ENCODE data around the gene BAIAP2.

Gene BAIAP2

DNA sequence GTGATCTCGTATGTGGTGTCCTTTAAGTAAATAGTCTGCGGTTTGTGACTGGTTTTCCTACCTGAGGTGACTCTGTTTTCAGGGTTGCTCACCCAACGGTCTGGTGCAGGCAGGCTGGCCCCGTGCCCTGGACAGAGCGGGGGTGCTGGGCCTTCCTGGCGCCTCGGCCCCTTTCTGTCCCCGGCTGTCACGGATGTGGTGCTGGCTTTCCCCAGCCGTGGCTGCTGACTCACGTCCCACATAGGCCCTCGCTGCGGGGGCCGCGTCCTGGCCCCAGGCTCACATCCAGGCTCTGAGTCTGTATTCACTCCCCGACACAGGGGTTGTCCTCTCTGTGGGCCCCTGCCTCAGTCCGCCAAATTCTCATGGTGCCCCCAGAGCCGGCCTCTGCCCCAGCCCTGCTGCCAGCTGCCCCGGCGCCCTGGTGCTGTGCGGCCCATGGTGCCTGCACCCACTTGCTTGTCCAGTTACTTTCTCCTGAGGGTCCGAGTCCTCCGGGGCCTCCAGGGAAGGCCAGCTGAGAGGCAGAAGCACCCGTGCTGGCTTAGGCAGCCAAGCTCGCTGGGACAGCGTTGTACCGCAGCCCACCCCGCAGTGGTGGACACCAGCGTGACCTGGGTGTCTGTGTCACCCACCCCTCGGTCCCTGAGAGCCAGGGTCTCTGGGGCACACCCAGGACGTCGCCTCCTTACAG is 37.4 kb upstream of the BAIAP2 start:
- H3K4me1 Mint-ChIP-seq (ENCODE audit: low read depth) = peaks cover 31% of the 10 kb centered on the region
- H3K27ac Mint-ChIP-seq = no peak overlapping the region
- peaks cover 19% of the 10 kb centered on the region for H3K27me3 Mint-ChIP-seq
- no peak overlapping the region for H3K4me3 Mint-ChIP-seq
- H3K9me3 Mint-ChIP-seq = no peaks in the 10 kb centered on the region
- intact Hi-C loops (cut with micrococcal nuclease) = no loop called here
- peaks cover 74% of the 10 kb centered on the region for H3K36me3 Mint-ChIP-seq (ENCODE audit: low read depth)

DNA sequence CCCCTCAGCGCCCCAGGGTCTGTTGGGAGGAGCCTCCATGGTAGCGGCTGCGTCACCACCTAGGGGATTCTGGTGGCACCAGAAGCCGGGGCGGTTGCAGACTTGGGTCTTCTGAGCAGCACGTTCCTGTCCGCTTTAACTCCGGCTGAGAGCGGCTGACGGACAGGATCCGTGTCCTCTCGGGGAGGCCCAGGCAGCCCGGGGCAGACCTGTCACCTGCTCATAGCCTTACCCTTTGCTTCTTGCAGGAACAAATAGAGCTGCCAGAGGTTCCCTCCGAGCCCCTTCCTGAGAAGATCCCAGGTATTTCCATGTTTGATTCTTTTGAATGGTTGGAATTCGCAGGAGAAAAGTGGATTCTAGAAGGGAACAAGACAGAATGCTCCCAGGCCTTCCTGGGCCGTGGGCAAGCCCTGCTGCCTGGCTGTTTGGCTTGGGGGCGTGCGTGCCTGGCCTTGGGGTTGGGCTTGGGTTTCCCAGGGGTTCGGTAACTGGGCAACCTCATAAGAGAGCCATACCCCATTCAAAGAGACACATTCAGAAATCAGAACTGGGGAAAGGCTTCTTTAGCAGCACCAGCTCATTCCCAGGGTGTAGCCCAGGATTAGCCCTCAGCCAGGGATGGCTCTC is 36.7 kb upstream of the BAIAP2 start:
- H3K4me3 Mint-ChIP-seq = no peak overlapping the region
- H3K4me1 Mint-ChIP-seq (ENCODE audit: low read depth) = peaks cover 30% of the 10 kb centered on the region
- H3K27ac Mint-ChIP-seq = no peak overlapping the region
- H3K27me3 Mint-ChIP-seq = peaks cover 26% of the 10 kb centered on the region
- peaks cover 74% of the 10 kb centered on the region for H3K36me3 Mint-ChIP-seq (ENCODE audit: low read depth)
- no peaks in the 10 kb centered on the region for H3K9me3 Mint-ChIP-seq
- intact Hi-C loops (cut with micrococcal nuclease) = no loop called here

DNA sequence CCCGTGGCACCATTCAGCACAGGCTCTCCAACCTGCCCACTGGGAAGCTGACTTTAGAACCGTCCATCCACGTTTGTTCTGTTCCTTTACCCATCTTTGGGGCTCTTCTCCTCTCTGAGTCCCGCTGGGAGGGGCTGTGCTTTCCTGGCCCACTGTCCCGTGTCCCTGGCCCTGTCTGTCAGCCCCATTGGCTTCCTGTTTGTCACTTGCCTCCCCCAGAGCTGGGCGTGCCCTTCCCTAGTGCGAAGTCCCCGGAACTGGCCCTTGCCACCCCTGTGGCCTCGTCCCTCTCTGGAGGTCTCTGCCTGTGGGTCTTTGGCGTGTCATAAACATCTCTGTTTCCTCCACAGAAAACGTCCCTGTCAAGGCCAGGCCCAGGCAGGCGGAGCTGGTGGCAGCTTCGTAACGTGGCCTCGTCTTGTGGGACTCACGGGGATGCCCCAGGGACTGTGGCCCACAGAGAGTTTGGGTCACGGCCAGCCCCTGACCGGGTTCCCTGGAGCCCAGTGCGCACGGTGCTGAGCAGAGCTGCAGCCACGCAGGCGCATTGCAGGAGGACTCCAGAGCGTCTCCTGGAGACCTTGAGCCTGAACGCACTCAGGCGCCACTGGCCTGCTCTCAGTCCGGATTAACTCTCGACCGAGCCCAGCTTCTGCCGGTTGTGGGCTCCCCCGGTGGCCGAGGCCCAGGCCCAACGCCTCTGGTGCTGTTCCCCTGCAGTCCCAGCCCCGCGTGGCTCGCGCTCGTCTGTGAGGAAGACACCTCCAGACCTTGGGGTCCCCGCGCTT is 36.0 kb upstream of the BAIAP2 start:
- intact Hi-C loops (cut with micrococcal nuclease) = no loop called here
- no peak overlapping the region for H3K4me3 Mint-ChIP-seq
- peaks cover 32% of the 10 kb centered on the region for H3K4me1 Mint-ChIP-seq (ENCODE audit: low read depth)
- peaks cover 68% of the 10 kb centered on the region for H3K36me3 Mint-ChIP-seq (ENCODE audit: low read depth)
- no peak overlapping the region for H3K27ac Mint-ChIP-seq
- H3K27me3 Mint-ChIP-seq = peaks cover 32% of the 10 kb centered on the region
- no peaks in the 10 kb centered on the region for H3K9me3 Mint-ChIP-seq

DNA sequence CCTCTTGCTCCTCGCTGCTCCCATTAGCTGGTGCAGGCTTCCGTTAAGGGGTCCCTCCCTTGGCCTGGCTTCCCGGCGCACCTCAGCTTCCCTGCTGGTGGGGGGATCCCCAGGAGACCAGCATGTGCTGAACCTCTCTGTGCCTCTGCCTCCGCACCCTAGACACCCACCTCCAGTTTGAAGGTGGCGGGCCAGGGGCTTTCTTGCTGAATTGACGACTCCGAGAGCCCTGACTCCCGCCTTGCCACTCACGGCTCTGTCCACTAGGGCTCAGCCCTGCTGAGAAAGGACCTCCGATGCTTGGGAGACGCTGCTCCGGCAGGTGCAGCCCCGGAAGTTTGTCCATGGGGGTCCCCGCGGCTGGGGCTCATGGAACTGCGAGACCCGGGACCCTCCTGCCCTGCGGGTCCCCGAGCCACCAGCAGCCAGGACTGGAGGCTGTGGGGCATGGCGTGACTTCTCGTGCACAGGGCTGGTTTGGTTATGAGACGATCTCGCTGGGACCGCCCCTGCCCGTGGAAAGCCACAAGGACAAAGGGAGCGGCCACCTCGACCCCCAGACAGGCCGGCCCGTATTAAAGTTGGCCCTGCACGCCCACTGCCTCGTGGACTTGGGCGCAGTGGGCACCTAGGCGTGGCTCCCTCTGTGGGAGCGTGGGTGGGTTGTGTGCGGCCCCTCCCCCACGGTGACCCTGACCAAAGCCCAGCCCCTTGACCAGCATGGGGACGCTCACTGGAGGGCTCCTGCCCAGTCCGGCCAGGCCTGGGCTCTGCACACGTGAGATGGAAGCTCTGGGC is 35.2 kb upstream of the BAIAP2 start:
- Mint-ChIP-seq H3K4me3 (no peak overlapping the region), H3K36me3 (ENCODE audit: low read depth) (peaks cover 60% of the 10 kb centered on the region), H3K4me1 (ENCODE audit: low read depth) (peaks cover 31% of the 10 kb centered on the region), H3K27ac (no peak overlapping the region), H3K27me3 (peaks cover 37% of the 10 kb centered on the region), H3K9me3 (no peaks in the 10 kb centered on the region)
- intact Hi-C loops (cut with micrococcal nuclease) = no loop called here

DNA sequence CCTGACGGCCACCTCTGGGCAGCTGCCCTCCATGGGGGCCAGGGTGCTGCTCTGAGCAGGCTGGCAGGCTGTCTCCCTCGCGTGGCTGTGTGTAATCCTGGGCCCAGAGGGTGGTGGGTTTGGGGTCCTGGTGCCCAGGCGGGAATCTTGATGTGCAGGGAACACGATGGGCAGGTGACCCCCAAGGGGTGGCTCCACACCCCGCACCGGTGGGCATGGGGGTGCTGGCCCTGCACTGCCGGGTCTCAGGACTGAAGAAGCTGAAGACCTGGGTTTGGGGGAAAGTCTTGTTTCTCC is 34.7 kb upstream of the BAIAP2 start:
- peaks cover 43% of the 10 kb centered on the region for H3K27me3 Mint-ChIP-seq
- peaks cover 34% of the 10 kb centered on the region for H3K4me1 Mint-ChIP-seq (ENCODE audit: low read depth)
- no peak overlapping the region for H3K27ac Mint-ChIP-seq
- H3K4me3 Mint-ChIP-seq = no peak overlapping the region
- peaks cover 54% of the 10 kb centered on the region for H3K36me3 Mint-ChIP-seq (ENCODE audit: low read depth)
- intact Hi-C loops (cut with micrococcal nuclease) = no loop called here
- H3K9me3 Mint-ChIP-seq = no peaks in the 10 kb centered on the region

DNA sequence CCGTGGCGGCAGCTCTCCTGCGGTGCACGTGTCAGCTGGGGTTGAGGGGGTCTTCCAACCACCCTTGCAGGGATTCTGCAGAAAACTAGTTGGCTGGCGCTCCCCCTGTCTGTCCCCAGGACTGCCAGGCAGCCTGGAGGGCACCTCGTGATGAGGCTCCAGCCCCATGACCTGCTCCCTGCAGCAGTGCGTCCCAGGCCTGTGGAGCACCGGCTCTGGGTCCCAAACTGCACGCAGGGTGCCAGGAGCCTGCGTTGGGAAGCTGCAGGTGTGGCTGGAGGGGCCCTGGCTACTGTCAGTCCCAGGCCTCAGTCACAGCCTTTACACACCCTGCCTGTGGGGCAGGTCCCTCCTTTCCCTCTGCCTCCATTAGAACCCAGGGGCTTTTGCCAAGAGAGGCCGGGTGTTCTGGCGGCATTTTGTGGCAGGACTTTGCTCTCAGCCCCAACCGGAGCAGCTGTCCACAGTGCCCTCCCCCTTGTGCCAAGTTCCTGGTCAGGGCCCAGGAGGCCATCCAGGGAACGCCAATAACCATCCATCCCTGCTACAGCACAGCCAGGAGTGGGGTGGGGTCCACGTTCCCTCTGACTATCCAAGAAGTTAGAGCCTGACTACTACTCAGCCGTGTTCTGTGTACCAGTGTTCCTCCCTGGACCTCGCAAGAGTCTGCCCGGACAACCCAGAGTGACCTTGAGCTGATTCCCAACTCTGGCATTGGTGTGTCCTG is 34.2 kb upstream of the BAIAP2 start:
- intact Hi-C loops (cut with micrococcal nuclease) = no loop called here
- no peak overlapping the region for H3K4me3 Mint-ChIP-seq

DNA sequence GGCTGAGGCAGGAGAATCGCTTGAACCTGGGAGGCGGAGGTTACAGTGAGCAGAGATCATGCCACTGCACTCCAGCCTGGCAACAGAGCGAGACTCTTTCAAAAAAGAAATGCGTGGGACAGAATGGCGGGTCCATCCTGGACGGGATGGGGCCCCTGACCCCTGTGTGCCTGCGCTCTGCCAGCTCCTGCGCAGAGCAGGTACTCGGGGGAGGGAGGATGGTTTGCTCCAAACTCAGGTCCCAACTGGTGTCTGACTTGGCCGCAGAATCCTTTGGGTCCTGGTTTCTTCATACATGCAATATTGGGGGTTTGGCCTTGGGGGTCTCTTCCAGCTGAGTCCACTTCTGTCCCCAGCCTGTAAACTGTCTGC is 33.0 kb upstream of the BAIAP2 start:
- Mint-ChIP-seq H3K4me1 (ENCODE audit: low read depth) (peaks cover 39% of the 10 kb centered on the region), H3K27ac (no peak overlapping the region), H3K9me3 (no peaks in the 10 kb centered on the region), H3K4me3 (no peak overlapping the region), H3K36me3 (ENCODE audit: low read depth) (peaks cover 37% of the 10 kb centered on the region), H3K27me3 (peaks cover 50% of the 10 kb centered on the region)
- intact Hi-C loops (cut with micrococcal nuclease) = no loop called here

More for the DNA sequence above, 34.2 kb upstream of the BAIAP2 start:
- no peaks in the 10 kb centered on the region for H3K9me3 Mint-ChIP-seq
- H3K27ac Mint-ChIP-seq = no peak overlapping the region
- H3K4me1 Mint-ChIP-seq (ENCODE audit: low read depth) = peaks cover 34% of the 10 kb centered on the region
- peaks cover 47% of the 10 kb centered on the region for H3K27me3 Mint-ChIP-seq
- H3K36me3 Mint-ChIP-seq (ENCODE audit: low read depth) = peaks cover 49% of the 10 kb centered on the region

DNA sequence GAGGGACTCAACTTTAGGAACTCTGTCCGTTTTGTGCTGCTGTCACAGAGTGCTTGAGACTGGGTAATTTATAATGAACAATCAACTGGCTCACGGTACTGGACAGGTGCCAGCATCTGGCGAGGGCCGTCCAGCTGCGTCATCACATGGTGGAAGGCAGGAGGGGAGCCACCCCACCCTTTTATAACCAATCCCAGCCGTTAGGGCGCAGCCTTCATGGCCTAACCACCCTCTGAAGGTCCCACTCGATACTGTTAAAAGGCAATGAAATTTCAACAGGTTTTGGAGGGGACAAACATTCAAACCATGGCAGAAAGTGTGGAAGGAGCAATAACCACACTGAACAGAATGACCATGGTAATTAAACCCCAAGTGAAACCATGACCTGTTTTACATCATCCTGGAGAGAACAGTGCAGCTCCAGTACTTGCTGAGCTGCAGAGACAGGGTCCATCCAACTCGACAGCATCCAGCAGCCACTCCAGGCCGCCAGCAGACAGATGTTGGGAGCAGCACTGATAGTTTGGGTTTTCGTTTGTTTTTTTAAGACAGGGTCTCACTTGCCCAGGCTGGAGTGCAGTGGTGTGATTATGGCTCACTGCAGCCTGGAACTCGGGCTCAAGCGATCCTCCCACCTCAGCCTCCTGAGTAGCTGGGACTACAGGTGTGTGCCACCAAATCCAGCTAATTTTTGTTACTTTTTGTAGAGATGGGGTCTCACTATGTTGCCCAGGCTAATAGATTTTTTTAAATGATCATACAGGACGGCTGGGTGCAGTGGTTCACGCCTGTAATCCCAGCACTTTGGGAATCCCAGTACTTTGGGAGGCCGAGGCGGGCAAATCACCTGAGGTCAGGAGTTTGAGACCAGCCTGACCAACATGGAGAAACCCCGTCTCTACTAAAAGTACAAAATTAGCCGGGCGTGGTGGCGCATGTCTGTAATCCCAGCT is 32.3 kb upstream of the BAIAP2 start:
- H3K4me1 Mint-ChIP-seq (ENCODE audit: low read depth) = peaks cover 41% of the 10 kb centered on the region
- no peak overlapping the region for H3K27ac Mint-ChIP-seq
- H3K4me3 Mint-ChIP-seq = no peak overlapping the region
- peaks cover 50% of the 10 kb centered on the region for H3K27me3 Mint-ChIP-seq
- intact Hi-C loops (cut with micrococcal nuclease) = no loop called here
- H3K9me3 Mint-ChIP-seq = no peaks in the 10 kb centered on the region
- peaks cover 30% of the 10 kb centered on the region for H3K36me3 Mint-ChIP-seq (ENCODE audit: low read depth)

DNA sequence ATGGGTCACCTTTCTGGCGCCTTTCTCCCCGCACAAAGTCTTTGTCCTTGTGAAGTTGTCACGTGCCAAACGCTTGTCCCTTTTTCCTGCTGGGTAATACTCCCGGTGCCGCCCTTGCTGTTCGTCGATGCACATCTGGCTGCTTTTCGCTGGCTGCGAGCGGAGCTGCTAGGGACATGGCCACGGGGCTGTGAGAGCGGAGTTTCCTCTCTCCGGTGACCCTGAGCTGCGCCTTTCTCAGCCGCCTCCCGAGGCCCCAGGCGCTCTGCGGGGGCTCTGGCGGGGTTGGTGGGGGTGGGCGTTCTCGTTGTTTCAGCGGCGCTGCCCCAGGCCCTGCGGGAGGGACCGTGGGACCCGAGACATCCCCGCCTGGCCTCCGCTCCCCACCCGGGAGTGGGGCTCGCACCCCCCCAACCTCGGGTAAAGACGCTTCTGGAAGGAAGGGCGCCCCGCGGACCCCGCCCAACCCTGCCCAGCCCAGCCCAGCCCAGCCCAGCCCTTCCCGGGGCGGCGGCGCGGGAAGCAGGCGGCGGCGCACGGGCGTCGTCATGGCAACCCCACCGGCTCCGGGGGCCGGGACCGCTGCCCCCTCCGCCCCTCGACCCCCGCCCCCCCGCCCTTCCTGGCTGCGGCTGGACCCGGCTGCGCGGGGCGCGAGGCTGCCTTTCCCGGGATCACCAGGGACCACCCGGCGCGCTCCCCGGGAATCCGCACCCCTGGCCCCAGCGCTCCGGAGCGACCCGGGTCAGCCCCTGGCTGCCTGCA is 31.1 kb upstream of the BAIAP2 start:
- Mint-ChIP-seq H3K9me3 (no peaks in the 10 kb centered on the region), H3K36me3 (ENCODE audit: low read depth) (peaks cover 18% of the 10 kb centered on the region), H3K27me3 (peaks cover 52% of the 10 kb centered on the region), H3K4me1 (ENCODE audit: low read depth) (peaks cover 43% of the 10 kb centered on the region), H3K4me3 (peak overlapping the region; percentile 57), H3K27ac (peak overlapping the region; percentile 53)
- intact Hi-C loops (cut with micrococcal nuclease) = no loop called here

DNA sequence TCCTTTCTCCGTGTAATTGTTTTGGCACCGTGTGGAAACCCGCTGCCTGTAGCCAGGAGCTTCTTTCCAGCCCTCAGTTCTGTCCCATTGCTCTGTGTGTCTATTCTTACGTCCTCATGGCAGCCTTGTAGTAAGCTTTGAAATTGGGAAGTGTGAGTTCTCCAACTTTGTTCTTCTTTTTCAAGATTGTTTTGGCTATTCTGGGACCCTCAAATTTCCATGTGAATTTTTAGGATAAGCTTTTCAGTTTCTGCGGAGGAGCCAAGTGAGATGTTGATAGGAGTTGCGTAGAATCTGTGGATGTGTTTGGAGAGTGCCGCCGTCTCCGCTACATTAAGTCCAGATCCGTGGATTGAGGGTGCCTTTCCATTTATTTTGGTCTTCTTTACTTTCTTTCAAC is 28.1 kb upstream of the BAIAP2 start:
- Mint-ChIP-seq H3K4me3 (no peak overlapping the region), H3K36me3 (ENCODE audit: low read depth) (peaks cover 6% of the 10 kb centered on the region), H3K27ac (no peak overlapping the region), H3K9me3 (peaks cover 14% of the 10 kb centered on the region), H3K4me1 (ENCODE audit: low read depth) (peaks cover 61% of the 10 kb centered on the region), H3K27me3 (peaks cover 40% of the 10 kb centered on the region)
- intact Hi-C loops (cut with micrococcal nuclease) = no loop called here

DNA sequence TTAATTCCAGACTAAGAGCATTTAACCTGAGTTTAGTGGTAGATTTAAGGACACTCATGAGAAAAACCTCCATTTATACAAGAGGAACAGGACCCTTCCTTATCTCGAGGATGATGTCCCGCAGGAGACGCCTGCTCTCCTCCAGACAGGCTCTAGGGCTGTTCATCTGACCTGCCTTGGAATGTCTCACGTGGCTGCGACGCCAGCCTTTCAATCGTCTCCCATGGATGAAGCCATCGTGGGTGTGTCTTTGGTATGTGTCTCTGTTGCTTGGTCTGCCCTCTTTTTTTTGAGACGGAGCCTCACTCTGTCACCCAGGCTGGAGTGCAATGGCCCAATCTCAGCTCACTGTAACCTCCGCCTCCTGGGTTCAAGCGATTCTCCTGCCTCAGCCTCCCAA is 26.8 kb upstream of the BAIAP2 start:
- peaks cover 52% of the 10 kb centered on the region for H3K4me1 Mint-ChIP-seq (ENCODE audit: low read depth)
- peaks cover 6% of the 10 kb centered on the region for H3K36me3 Mint-ChIP-seq (ENCODE audit: low read depth)
- H3K4me3 Mint-ChIP-seq = no peak overlapping the region
- peaks cover 27% of the 10 kb centered on the region for H3K27me3 Mint-ChIP-seq
- no peak overlapping the region for H3K27ac Mint-ChIP-seq
- intact Hi-C loops (cut with micrococcal nuclease) = no loop called here
- H3K9me3 Mint-ChIP-seq = peaks cover 14% of the 10 kb centered on the region

DNA sequence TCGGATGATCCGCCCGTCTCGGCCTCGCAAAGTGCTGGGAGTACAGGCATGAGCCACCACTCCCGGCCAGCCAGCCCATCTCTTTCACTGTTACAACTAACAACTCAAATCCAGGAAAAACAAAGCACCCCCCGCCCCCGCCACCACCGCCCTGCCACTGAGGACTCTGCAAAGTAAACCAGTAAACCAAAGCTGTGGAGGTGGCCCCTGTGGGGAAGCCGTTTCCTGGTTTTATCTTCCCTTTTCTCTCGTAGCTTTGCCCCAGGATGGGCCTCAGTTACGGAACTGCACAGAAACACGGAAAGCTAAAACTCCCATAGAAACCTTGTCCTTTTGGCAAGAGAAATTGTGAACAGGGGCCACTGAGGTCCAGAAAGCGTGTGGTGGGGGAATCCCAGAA is 25.8 kb upstream of the BAIAP2 start:
- Mint-ChIP-seq H3K27ac (peak overlapping the region; percentile 84), H3K36me3 (ENCODE audit: low read depth) (peaks cover 6% of the 10 kb centered on the region)
- intact Hi-C loops (cut with micrococcal nuclease) = no loop called here

More for the DNA sequence above, 25.8 kb upstream of the BAIAP2 start:
- peaks cover 20% of the 10 kb centered on the region for H3K27me3 Mint-ChIP-seq
- peaks cover 44% of the 10 kb centered on the region for H3K4me1 Mint-ChIP-seq (ENCODE audit: low read depth)
- H3K4me3 Mint-ChIP-seq = peak overlapping the region; percentile 32
- peaks cover 14% of the 10 kb centered on the region for H3K9me3 Mint-ChIP-seq
